CD14-positive monocyte (primary cell): Measurements from ENCODE around the gene E2F4. TPM values are rescaled to one million over a fixed set of nuclear protein-coding genes. Genes with fewer than 3 reads are reported as not detected.

Experiments
- DNase-seq, 3 donors: peaks; one replicate each; pipeline ENCODE4 v3.0.0-alpha.2; 2011 to 2022
- H2AFZ ChIP-seq: 2 replicates; pipeline ENCODE4 v1.6.0; 2012; ENCODE audit warnings: mild to moderate bottlenecking, low read depth, low read length, inconsistent platforms; ENCODE audit not compliant: insufficient read depth, poor library complexity, severe bottlenecking
- H3K27ac ChIP-seq, 2 donors: 1 replicate in 1 of 2; 2 replicates in 1 of 2; pipeline ENCODE4 v1.5.1; 2012 to 2013; ENCODE audit warnings: low read length in 2 of 2, control low read depth in 1 of 2, inconsistent platforms in 1 of 2, low read depth in 1 of 2, mild to moderate bottlenecking in 1 of 2
- H3K27me3 ChIP-seq, 2 donors: one replicate each; pipeline versions ENCODE4 v1.6.0 to v1.6.1; 2011 to 2013; ENCODE audit warnings: low read length in 2 of 2; ENCODE audit not compliant: control insufficient read depth in 2 of 2, insufficient read depth in 2 of 2
- H3K36me3 ChIP-seq, 2 donors: replicated peaks in 1 of 2; 1 replicate in 1 of 2; 2 replicates in 1 of 2; pipeline versions ENCODE4 v1.5.1 to v1.6.1; 2012 to 2013; ENCODE audit warnings: low read length in 2 of 2, control low read depth in 1 of 2, inconsistent platforms in 1 of 2, mild to moderate bottlenecking in 1 of 2; ENCODE audit not compliant: insufficient read depth in 2 of 2, control insufficient read depth in 1 of 2
- H3K4me1 ChIP-seq, 2 donors: 1 replicate in 1 of 2; 2 replicates in 1 of 2; pipeline versions ENCODE4 v1.5.1 to v1.6.1; 2012 to 2013; ENCODE audit warnings: low read length in 2 of 2, control low read depth in 1 of 2, inconsistent platforms in 1 of 2, mild to moderate bottlenecking in 1 of 2, moderate library complexity in 1 of 2; ENCODE audit not compliant: insufficient read depth in 2 of 2, control insufficient read depth in 1 of 2
- H3K4me2 ChIP-seq: replicated peaks from 2 replicates; pipeline ENCODE3; 2012; ENCODE audit warnings: low read length, moderate library complexity, mild to moderate bottlenecking; ENCODE audit not compliant: poor library complexity, severe bottlenecking; ENCODE audit errors: extremely low read depth
- H3K4me3 ChIP-seq, 3 experiments: fragments of 200-600 bp in 1 of 3; sonication (generic) in 1 of 3; replicated peaks in 1 of 3; 1 replicate in 2 of 3; 2 replicates in 1 of 3; pipeline ENCODE4 v1.5.1; 2011 to 2013; ENCODE audit warnings: low read length in 3 of 3, mild to moderate bottlenecking in 3 of 3, control low read depth in 2 of 3, low read depth in 2 of 3, inconsistent platforms in 1 of 3, moderate library complexity in 1 of 3
- H3K79me2 ChIP-seq: 2 replicates; pipeline ENCODE4 v1.6.0; 2012; ENCODE audit warnings: mild to moderate bottlenecking, control low read depth, inconsistent platforms, low read length, moderate library complexity; ENCODE audit not compliant: insufficient read depth
- H3K9ac ChIP-seq: 2 replicates; pipeline ENCODE4 v1.6.0; 2017; ENCODE audit warnings: low read length, mild to moderate bottlenecking; ENCODE audit not compliant: insufficient read depth, poor library complexity, severe bottlenecking
- H3K9me3 ChIP-seq, 2 donors: replicated peaks in 1 of 2; 1 replicate in 1 of 2; 2 replicates in 1 of 2; pipeline versions ENCODE4 v1.5.1 to v1.6.1; 2012 to 2013; ENCODE audit warnings: low read length in 2 of 2, control low read depth in 1 of 2; ENCODE audit not compliant: control insufficient read depth in 1 of 2, insufficient read depth in 1 of 2
- H4K20me1 ChIP-seq: 2 replicates; pipeline ENCODE4 v1.6.0; 2012; ENCODE audit warnings: mild to moderate bottlenecking, low read length, control low read depth, moderate library complexity; ENCODE audit not compliant: insufficient read depth
- H3K27ac Mint-ChIP-seq, 7 donors: one replicate each; pipeline ENCODE4 v1.8.0; 2020; ENCODE audit warnings: mild to moderate bottlenecking in 7 of 7, mixed read lengths in 7 of 7, moderate library complexity in 6 of 7, inconsistent platforms in 2 of 7
- H3K27me3 Mint-ChIP-seq, 3 donors: one replicate each; pipeline ENCODE4 v1.8.0; 2021 to 2022; ENCODE audit warnings: low read depth in 3 of 3, mild to moderate bottlenecking in 3 of 3, mixed read lengths in 3 of 3, moderate library complexity in 3 of 3, inconsistent platforms in 1 of 3
- H3K36me3 Mint-ChIP-seq, 2 donors: one replicate each; pipeline ENCODE4 v1.8.0; 2020; ENCODE audit warnings: mixed read lengths in 2 of 2, inconsistent platforms in 1 of 2, mild to moderate bottlenecking in 1 of 2
- H3K4me1 Mint-ChIP-seq: one replicate; pipeline ENCODE4 v1.8.0; 2020; ENCODE audit warnings: mild to moderate bottlenecking, mixed read lengths
- H3K4me3 Mint-ChIP-seq, 2 donors: one replicate each; pipeline ENCODE4 v1.8.0; 2020; ENCODE audit warnings: mild to moderate bottlenecking in 2 of 2, mixed read lengths in 2 of 2, moderate library complexity in 1 of 2
- H3K9me3 Mint-ChIP-seq, 7 donors: one replicate each; pipeline ENCODE4 v1.8.0; 2020 to 2022; ENCODE audit warnings: mixed read lengths in 7 of 7, mild to moderate bottlenecking in 6 of 7, moderate library complexity in 6 of 7, inconsistent platforms in 2 of 7
- CTCF ChIP-seq: fragments of 200-600 bp; IDR thresholded peaks from one replicate; pipeline ENCODE4 v1.8.0; 2022; ENCODE audit warnings: antibody characterized with exemption, mild to moderate bottlenecking
- WGBS: methylation state at CpG from one replicate; pipeline ENCODE4 v1.1.5; 2013; ENCODE audit warnings: missing lambda C conversion rate; ENCODE audit not compliant: insufficient coverage; 5-methylcytosine and 5-hydroxymethylcytosine counted together
- intact Hi-C, 2 donors: fragments of 100-400 bp; cut with micrococcal nuclease; formaldehyde crosslinking; loops; one replicate each; pipeline versions ENCODE4 v1.15.0 to v1.15.1; 2023
- polyA plus RNA-seq, 3 donors: library from polyadenylated mRNA; depleted of rRNA in 1 of 3; unstranded in 2 of 3; stranded (reverse) in 1 of 3; fragments of 300-500 nt in 2 of 3; fragments of >200 nt in 1 of 3; fragmentation: Illumina TruSeq in 2 of 3; gene quantifications; 1 replicate in 2 of 3; 2 replicates in 1 of 3; pipeline ENCODE4 v1.2.3, GENCODE V29; 2012 to 2021

Gene E2F4
- polyA plus RNA-seq, 3 donors, result 53.1 to 191 (median 61.5) TPM

- Histone ChIP-seq H3K4me1 (peaks cover 62 to 70% of the 10 kb centered on the region in 2 donors), H3K4me2 (peak overlapping the region; percentile 75)
Measured at GRCh38 chr16:67174706-67175231, 17.2 kb upstream of the E2F4 start.

GRCh38 chr16:67176662-67177061 lies 15.3 kb upstream of the E2F4 start:
- peaks cover 51 to 58% of the 10 kb centered on the region in 2 donors for H3K4me1 ChIP-seq

More at GRCh38 chr16:67174706-67175231, 17.2 kb upstream of the E2F4 start:
- no peaks in the 10 kb centered on the region for H3K79me2 ChIP-seq
- Mint-ChIP-seq H3K36me3 (peaks cover 34 to 37% of the 10 kb centered on the region in 2 donors), H3K27ac (no peak overlapping the region), H3K27me3 (peaks cover 50 to 89% (median 63%) of the 10 kb centered on the region in 3 donors), H3K4me3 (peak overlapping the region; percentile 80 to 93), H3K9me3 (peaks cover 0 to 19% (median 5%) of the 10 kb centered on the region in 7 donors), H3K4me1 (peaks cover 50% of the 10 kb centered on the region)
- WGBS, result 32% methylated on average over 31 of the region's 31 CpGs
- H3K4me3 ChIP-seq, result peak overlapping the region in 2 of 3 experiments; percentile 15 to 69
- TF ChIP-seq CTCF, result no peak
- H3K9me3 ChIP-seq, result no peaks in the 10 kb centered on the region
- peaks cover 32% of the 10 kb centered on the region for H4K20me1 ChIP-seq
- H3K27ac ChIP-seq, result no peak overlapping the region
- intact Hi-C loops, result no loop called here
- H3K36me3 ChIP-seq, result no peaks in the 10 kb centered on the region
- peak overlapping the region; percentile 15 for H3K9ac ChIP-seq
- peak overlapping the region; percentile 70 for H2AFZ ChIP-seq
- DNase-seq, result no peak
- H3K27me3 ChIP-seq, result peaks cover 13 to 52% of the 10 kb centered on the region in 2 donors

More at GRCh38 chr16:67176662-67177061, 15.3 kb upstream of the E2F4 start:
- no peak for DNase-seq
- Histone ChIP-seq H3K4me2 (no peak overlapping the region), H3K9me3 (no peaks in the 10 kb centered on the region), H3K79me2 (no peaks in the 10 kb centered on the region), H4K20me1 (peaks cover 32% of the 10 kb centered on the region), H3K27ac (no peak overlapping the region), H3K9ac (no peak overlapping the region), H2AFZ (no peak overlapping the region), H3K36me3 (no peaks in the 10 kb centered on the region), H3K27me3 (peaks cover 13 to 52% of the 10 kb centered on the region in 2 donors), H3K4me3 (no peak overlapping the region)
- no peak for TF ChIP-seq CTCF
- 97% methylated on average over 12 of the region's 12 CpGs for WGBS
- Mint-ChIP-seq H3K27me3 (peaks cover 46 to 80% (median 57%) of the 10 kb centered on the region in 3 donors), H3K36me3 (peaks cover 32 to 33% of the 10 kb centered on the region in 2 donors), H3K27ac (peak overlapping the region in 1 of 7 donors; percentile 69), H3K4me1 (peaks cover 35% of the 10 kb centered on the region), H3K4me3 (peak overlapping the region in 1 of 2 donors; percentile 75), H3K9me3 (peaks cover 0 to 19% (median 5%) of the 10 kb centered on the region in 7 donors)
- intact Hi-C loops, result no loop called here
